ENCODE results near the gene LIN9.

DNA sequence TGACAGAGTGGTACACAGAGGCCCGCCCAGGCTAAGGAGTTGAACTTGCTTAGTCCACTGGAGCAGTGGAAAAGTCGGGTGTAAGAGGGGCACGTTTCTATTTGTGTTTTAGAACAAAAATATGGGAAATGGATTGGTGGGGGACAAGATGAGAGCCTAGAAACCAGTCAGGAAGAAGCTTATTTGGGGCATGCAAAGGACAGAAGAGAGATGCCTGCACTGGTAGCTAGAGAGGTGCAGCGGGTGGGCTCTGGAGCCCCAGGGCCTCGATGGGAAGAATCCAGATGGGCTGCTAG is 1.2 kb upstream of the LIN9 start:
- TF ChIP-seq, protein P1, sequence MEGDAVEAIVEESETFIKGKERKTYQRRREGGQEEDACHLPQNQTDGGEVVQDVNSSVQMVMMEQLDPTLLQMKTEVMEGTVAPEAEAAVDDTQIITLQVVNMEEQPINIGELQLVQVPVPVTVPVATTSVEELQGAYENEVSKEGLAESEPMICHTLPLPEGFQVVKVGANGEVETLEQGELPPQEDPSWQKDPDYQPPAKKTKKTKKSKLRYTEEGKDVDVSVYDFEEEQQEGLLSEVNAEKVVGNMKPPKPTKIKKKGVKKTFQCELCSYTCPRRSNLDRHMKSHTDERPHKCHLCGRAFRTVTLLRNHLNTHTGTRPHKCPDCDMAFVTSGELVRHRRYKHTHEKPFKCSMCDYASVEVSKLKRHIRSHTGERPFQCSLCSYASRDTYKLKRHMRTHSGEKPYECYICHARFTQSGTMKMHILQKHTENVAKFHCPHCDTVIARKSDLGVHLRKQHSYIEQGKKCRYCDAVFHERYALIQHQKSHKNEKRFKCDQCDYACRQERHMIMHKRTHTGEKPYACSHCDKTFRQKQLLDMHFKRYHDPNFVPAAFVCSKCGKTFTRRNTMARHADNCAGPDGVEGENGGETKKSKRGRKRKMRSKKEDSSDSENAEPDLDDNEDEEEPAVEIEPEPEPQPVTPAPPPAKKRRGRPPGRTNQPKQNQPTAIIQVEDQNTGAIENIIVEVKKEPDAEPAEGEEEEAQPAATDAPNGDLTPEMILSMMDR (IDR thresholded peaks at IDR 0.05 in 2 of 3, conservative IDR thresholded peaks at IDR 0.05 in 1 of 3; ENCODE audit: control insufficient read depth in 2 of 3, extremely low read depth in 1 of 3, insufficient read depth in 1 of 3, low read depth in 3 of 3, low read length in 3 of 3): no peak
- TF ChIP-seq, protein P2, sequence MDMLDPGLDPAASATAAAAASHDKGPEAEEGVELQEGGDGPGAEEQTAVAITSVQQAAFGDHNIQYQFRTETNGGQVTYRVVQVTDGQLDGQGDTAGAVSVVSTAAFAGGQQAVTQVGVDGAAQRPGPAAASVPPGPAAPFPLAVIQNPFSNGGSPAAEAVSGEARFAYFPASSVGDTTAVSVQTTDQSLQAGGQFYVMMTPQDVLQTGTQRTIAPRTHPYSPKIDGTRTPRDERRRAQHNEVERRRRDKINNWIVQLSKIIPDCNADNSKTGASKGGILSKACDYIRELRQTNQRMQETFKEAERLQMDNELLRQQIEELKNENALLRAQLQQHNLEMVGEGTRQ (IDR thresholded peaks at IDR 0.05; ENCODE audit: borderline replicate concordance, low read depth, low read length): no peak
- TF ChIP-seq YBX1 (IDR thresholded peaks at IDR 0.05): no peak
- TF ChIP-seq, protein P3, sequence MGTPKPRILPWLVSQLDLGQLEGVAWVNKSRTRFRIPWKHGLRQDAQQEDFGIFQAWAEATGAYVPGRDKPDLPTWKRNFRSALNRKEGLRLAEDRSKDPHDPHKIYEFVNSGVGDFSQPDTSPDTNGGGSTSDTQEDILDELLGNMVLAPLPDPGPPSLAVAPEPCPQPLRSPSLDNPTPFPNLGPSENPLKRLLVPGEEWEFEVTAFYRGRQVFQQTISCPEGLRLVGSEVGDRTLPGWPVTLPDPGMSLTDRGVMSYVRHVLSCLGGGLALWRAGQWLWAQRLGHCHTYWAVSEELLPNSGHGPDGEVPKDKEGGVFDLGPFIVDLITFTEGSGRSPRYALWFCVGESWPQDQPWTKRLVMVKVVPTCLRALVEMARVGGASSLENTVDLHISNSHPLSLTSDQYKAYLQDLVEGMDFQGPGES (IDR thresholded peaks at IDR 0.05): no peak
- TF ChIP-seq POLR2A (IDR thresholded peaks at IDR 0.05; ENCODE audit: low read depth, low read length): no peak
- TF ChIP-seq SPI1 (IDR thresholded peaks at IDR 0.05; ENCODE audit: borderline replicate concordance, insufficient read depth, low read depth, low read length): no peak

Data from GM12878 (cell line).